ENCODE measurements around the gene MRPL23.
"Not testable (repeated sequence)": the region's sequence is repeated elsewhere in the genome, so short reads cannot be mapped to it uniquely, and the experiment has no call there.

Gene MRPL23

DNA sequence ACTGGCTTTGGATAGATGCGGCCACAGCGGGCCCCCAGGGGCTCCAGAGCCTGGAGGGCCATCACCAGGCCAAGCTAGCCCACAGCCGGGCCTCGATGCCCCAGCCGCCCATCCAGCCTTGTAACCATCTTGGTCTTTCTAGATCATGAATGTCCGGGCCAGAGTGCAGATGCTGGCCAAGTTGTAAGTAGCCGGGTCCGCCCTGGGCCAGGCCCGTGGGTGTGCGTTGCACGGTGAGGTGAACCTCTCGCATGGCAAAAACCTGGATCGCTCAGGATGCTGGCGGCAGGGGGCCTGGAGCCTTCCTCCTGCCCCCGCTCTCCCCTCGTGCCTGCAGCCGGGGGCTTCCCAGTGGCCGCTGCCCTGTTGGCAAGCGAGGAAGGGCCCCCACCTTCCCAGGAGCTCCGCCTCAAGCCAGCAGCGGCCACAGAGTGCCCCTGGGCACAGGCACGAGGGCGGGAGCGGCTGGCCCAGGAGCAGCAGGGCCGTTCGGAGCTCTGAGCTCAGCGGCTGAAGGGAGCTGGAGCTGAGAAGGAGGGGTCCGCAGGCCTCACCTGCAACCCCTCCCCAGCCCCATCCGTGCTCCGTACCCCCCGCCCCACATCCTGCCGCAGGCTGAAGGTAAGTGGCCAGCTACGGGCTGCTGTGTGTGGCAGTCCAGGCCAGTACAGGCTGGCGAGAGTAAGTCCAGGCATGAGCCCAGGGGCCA lies 10.9 kb upstream of the MRPL23 start:
- Mint-ChIP-seq H3K36me3 (no peaks in the 10 kb centered on the region), H3K4me1 (ENCODE audit: low read depth) (peaks cover 5% of the 10 kb centered on the region), H3K27me3 (no peaks in the 10 kb centered on the region), H3K27ac (no peak overlapping the region), H3K4me3 (no peak overlapping the region), H3K9me3 (ENCODE audit: low read depth) (no peaks in the 10 kb centered on the region)

DNA sequence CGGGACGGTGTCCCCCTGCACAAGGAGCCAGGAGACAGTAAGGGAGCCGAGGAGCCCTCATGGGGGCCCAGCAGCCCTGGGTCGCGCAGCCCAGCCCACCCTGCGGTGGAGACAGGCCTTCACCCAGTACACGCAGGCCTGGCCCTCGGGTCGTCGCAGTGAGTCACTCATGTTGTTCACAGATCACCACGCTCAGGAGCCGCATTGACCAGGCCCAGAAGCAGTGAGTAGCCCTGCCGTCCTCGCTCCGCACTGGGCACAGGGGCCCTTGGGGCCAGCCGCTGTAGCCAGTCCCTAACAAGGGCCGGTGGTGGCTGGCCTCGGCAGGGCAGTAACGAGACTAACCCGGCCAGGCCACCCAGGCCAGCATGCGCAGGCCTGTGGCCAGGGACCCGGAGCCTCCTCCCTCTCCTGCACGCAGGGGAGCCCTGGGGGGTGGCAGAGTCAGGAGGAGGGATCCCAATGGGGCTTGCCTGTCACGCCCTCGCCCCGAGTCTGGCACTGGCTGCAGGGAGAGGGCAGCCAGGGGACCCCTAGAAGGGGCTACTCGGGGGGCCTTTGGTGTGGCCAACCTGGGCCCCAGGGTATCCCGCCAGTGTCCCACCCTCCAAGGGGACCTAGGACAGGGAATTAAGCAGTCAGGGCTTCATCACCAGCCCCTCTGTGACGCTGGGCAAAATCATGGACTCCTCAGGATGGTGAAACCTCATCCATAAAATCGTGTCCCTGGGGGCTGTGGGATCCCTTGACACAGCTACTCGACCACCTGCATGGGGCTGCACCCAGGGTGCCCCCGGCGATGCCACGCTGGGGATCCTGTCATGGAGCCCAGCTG lies 10.1 kb upstream of the MRPL23 start:
- H3K27ac Mint-ChIP-seq, result no peak overlapping the region
- H3K27me3 Mint-ChIP-seq, result no peaks in the 10 kb centered on the region
- H3K4me1 Mint-ChIP-seq (ENCODE audit: low read depth), result peaks cover 5% of the 10 kb centered on the region
- no peaks in the 10 kb centered on the region for H3K36me3 Mint-ChIP-seq
- H3K9me3 Mint-ChIP-seq (ENCODE audit: low read depth), result no peaks in the 10 kb centered on the region
- H3K4me3 Mint-ChIP-seq, result no peak overlapping the region

GRCh38 chr11:1937616-1938342 lies 9.4 kb upstream of the MRPL23 start:
- Mint-ChIP-seq H3K27ac (no peak overlapping the region), H3K9me3 (ENCODE audit: low read depth) (no peaks in the 10 kb centered on the region), H3K4me3 (no peak overlapping the region), H3K4me1 (ENCODE audit: low read depth) (peaks cover 5% of the 10 kb centered on the region), H3K27me3 (no peaks in the 10 kb centered on the region), H3K36me3 (no peaks in the 10 kb centered on the region)

DNA sequence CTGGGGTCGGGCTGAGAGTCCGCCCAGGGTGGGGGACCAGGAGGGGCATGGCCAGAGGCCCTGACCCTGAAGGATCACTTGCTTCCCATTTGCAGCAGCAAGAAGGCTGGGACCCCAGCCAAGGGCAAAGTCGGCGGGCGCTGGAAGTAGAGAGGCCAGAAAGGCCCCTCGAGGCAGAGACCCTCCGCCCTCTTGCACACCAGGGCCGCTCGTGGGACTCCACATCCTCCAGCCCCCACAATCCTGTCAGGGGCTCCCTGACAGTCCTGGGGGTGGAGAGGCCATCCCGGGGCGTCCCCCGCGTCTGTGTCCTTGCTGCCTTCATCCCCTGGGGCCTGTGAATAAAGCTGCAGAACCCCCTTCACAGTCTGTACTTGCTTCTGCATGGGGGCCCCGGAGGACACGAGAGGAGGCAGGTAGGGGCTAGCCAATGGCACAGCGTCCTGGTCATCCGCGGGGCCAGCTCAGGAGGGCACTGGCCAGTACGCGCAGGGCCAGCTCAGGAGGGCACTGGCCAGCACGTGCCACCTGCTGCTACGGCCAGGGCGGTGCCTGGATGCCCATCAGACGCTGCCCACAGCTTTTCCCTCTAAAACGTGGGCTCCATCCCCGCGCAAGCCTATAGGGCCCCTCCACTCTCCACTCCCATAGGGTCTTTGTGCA lies 8.7 kb upstream of the MRPL23 start:
- H3K27me3 Mint-ChIP-seq, result no peaks in the 10 kb centered on the region
- no peak overlapping the region for H3K4me3 Mint-ChIP-seq
- H3K9me3 Mint-ChIP-seq (ENCODE audit: low read depth), result no peaks in the 10 kb centered on the region
- H3K27ac Mint-ChIP-seq, result no peak overlapping the region
- H3K4me1 Mint-ChIP-seq (ENCODE audit: low read depth), result peaks cover 5% of the 10 kb centered on the region
- H3K36me3 Mint-ChIP-seq, result no peaks in the 10 kb centered on the region

DNA sequence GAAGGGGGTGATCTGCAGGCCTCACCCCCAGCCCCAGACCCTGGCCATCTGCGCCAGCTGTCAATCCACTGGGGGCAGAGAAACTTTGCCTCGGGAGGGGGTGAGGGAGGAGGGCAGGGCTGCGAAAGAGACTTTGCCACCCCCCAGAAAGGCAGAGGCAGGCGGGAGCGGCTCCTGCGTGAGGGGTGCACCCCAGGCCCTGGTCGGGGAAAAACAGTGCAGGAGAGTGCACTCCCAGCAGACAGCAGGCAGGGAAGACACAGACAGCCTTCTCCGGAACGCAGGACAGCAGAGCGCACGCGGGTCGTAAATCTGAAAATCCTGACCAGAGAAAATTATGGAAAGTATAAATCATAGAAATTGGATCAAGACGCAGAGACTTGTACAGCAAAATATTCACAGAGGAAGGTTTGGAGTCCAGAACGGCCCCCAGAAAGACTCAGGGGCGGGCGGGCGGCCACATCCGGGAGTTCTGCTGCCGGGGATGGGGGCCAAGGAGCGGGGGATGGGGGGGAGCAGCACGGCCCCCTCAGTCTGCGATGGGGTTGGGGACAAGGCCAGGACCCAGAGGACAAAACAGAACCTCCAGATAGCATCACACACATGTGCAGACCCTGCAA lies 8.0 kb upstream of the MRPL23 start:
- Mint-ChIP-seq H3K27ac (no peak overlapping the region), H3K4me1 (ENCODE audit: low read depth) (peaks cover 5% of the 10 kb centered on the region), H3K4me3 (peak overlapping the region; percentile 61), H3K9me3 (ENCODE audit: low read depth) (no peaks in the 10 kb centered on the region), H3K27me3 (no peaks in the 10 kb centered on the region), H3K36me3 (no peaks in the 10 kb centered on the region)

DNA sequence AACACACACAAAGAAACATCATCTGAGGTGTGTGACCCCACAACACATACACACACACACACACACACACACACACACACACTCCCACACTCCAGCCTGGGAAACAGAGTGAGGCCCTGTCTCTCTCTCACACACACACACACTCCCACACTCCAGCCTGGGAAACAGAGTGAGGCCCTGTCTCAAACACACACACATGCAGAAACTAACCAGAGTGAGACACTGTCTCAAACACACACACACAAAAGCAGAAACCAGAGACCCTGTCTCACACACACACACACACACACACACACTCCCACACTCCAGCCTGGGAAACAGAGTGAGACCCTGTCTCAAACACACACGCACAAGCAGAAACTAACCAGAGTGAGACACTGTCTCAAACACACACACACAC lies 7.3 kb upstream of the MRPL23 start:
- H3K27ac Mint-ChIP-seq; H3K27me3 Mint-ChIP-seq; H3K4me1 Mint-ChIP-seq (ENCODE audit: low read depth); H3K4me3 Mint-ChIP-seq; H3K36me3 Mint-ChIP-seq; H3K9me3 Mint-ChIP-seq (ENCODE audit: low read depth): not testable (repeated sequence)

GRCh38 chr11:1942558-1943260 lies 4.4 kb upstream of the MRPL23 start:
- no peaks in the 10 kb centered on the region for H3K27me3 Mint-ChIP-seq

GRCh38 chr11:1943576-1943975 lies 3.6 kb upstream of the MRPL23 start:
- H3K9me3 Mint-ChIP-seq (ENCODE audit: low read depth), result no peaks in the 10 kb centered on the region
- no peak overlapping the region for H3K4me3 Mint-ChIP-seq
- H3K4me1 Mint-ChIP-seq (ENCODE audit: low read depth), result peaks cover 5% of the 10 kb centered on the region
- H3K27ac Mint-ChIP-seq, result no peak overlapping the region
- H3K36me3 Mint-ChIP-seq, result no peaks in the 10 kb centered on the region
- H3K27me3 Mint-ChIP-seq, result no peaks in the 10 kb centered on the region

More at GRCh38 chr11:1942558-1943260, 4.4 kb upstream of the MRPL23 start:
- no peaks in the 10 kb centered on the region for H3K36me3 Mint-ChIP-seq
- H3K27ac Mint-ChIP-seq, result no peak overlapping the region
- H3K4me1 Mint-ChIP-seq (ENCODE audit: low read depth), result peaks cover 5% of the 10 kb centered on the region
- no peak overlapping the region for H3K4me3 Mint-ChIP-seq
- H3K9me3 Mint-ChIP-seq (ENCODE audit: low read depth), result no peaks in the 10 kb centered on the region

- H3K27ac Mint-ChIP-seq, result no peak overlapping the region
- no peaks in the 10 kb centered on the region for H3K27me3 Mint-ChIP-seq
- H3K4me3 Mint-ChIP-seq, result no peak overlapping the region
- H3K36me3 Mint-ChIP-seq, result no peaks in the 10 kb centered on the region
- H3K9me3 Mint-ChIP-seq (ENCODE audit: low read depth), result no peaks in the 10 kb centered on the region
- H3K4me1 Mint-ChIP-seq (ENCODE audit: low read depth), result peaks cover 3% of the 10 kb centered on the region
Observed at GRCh38 chr11:1943977-1944376, 3.2 kb upstream of the MRPL23 start.

DNA sequence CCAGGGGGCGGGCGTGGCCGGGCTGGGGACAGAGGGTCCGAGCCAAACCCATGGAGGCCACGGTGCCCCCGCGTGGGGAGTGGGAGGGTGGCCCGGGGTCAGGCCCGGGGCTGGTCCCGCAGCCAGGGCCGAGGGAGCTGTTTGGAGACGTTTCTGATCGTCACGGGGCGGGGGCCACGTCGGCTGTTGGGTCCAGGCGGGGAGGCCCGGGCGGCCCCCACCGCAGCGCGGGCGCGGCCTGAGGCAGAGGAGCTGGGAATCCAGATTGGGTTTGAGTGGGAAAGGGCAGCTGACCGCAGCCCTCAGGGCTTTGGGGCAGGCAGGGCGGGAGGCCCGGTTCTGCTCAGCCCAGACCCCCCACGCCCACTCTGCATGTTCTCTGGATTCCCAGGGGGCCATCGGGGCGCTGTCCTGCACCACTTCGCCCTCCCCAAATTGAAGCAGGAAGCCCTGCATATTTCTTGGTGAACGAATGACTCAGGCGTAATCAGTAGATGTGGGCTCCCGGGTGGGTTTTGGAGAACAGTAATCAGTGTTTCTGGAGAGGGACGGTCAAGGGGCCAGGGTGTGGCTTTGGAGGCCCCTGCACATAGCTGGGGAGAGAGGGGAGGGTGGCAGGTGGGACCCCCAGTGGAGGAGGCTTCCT lies 583 bp downstream of the MRPL23 start:
- H3K9me3 Mint-ChIP-seq (ENCODE audit: low read depth), result no peaks in the 10 kb centered on the region
- H3K36me3 Mint-ChIP-seq, result no peaks in the 10 kb centered on the region
- no peak overlapping the region for H3K27ac Mint-ChIP-seq
- H3K4me3 Mint-ChIP-seq, result no peak overlapping the region
- no peaks in the 10 kb centered on the region for H3K4me1 Mint-ChIP-seq (ENCODE audit: low read depth)
- no peaks in the 10 kb centered on the region for H3K27me3 Mint-ChIP-seq

- Mint-ChIP-seq H3K36me3 (no peaks in the 10 kb centered on the region), H3K9me3 (ENCODE audit: low read depth) (no peaks in the 10 kb centered on the region), H3K4me3 (peak overlapping the region; percentile 49), H3K27me3 (no peaks in the 10 kb centered on the region), H3K4me1 (ENCODE audit: low read depth) (no peaks in the 10 kb centered on the region), H3K27ac (no peak overlapping the region)
Observed at GRCh38 chr11:1948389-1948788, 1.3 kb downstream of the MRPL23 start.

DNA sequence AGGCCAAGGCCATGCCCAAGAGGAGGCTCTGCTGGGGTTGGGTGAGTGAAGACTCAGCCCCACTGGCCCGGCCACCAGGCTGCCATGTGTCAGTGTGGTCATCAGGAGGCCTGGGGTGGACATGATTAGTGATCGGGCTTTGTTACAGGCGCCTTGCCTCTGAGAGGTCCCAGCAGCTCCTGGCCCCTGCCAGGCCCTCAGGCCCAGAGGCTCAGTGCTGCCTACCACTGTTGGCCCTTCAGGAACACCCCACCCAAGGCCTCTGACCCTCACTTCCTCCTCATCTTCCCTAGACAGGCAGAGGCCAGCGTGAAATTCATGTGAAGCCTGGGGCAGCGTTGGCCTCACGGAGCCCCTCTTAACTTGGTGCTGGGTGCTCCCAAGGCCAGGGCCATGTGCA lies 2.2 kb downstream of the MRPL23 start:
- no peak overlapping the region for H3K4me3 Mint-ChIP-seq
- H3K27me3 Mint-ChIP-seq, result no peaks in the 10 kb centered on the region
- H3K36me3 Mint-ChIP-seq, result no peaks in the 10 kb centered on the region
- no peaks in the 10 kb centered on the region for H3K9me3 Mint-ChIP-seq (ENCODE audit: low read depth)
- H3K4me1 Mint-ChIP-seq (ENCODE audit: low read depth), result no peaks in the 10 kb centered on the region
- no peak overlapping the region for H3K27ac Mint-ChIP-seq

DNA sequence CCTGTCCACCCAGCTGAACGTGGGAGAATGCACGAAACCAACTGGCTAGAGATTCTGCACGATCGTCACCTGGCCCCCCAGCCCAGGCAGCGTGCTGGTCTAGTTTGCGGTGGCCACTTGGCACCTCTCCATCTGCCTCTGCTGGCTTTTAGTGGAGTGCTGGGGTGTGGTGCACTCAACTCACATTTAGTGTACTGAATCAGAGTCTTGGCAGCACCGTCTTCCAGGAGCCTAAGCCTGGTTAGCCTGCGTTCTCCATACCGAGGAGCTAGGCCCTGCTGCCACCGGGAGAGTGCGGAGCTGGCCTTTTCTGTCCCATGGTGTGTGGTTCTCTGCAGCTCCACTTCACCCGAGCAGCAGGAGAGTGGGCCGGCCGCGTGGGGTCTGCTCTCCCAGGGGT lies 2.8 kb downstream of the MRPL23 start:
- Mint-ChIP-seq H3K36me3 (no peaks in the 10 kb centered on the region), H3K9me3 (ENCODE audit: low read depth) (no peaks in the 10 kb centered on the region), H3K27me3 (no peaks in the 10 kb centered on the region), H3K4me1 (ENCODE audit: low read depth) (no peaks in the 10 kb centered on the region), H3K27ac (no peak overlapping the region), H3K4me3 (no peak overlapping the region)
